Esophagus squamous epithelium (tissue), 5 donors: Measurements from ENCODE around the gene VMP1. TPM values are rescaled to one million over a fixed set of nuclear protein-coding genes. Genes with fewer than 3 reads are reported as not detected.
"Not testable (repeated sequence)": the region's sequence is repeated elsewhere in the genome, so short reads cannot be mapped to it uniquely, and the experiment has no call there.

ENCODE experiments used
- DNase-seq: peaks from one replicate; lab custom pipeline; 2025; lab: John Stamatoyannopoulos, UW
- H3K27ac ChIP-seq, 4 donors: fragments of 200-600 bp; sonication (generic); one replicate each; pipeline ENCODE4 v1.5.1; 2016 to 2019; ENCODE audit warnings: mild to moderate bottlenecking in 1 of 4
- H3K27me3 ChIP-seq, 4 donors: fragments of 200-600 bp; sonication (generic); 1 replicate in 3 of 4; 2 replicates in 1 of 4; pipeline versions ENCODE4 v1.5.1 to v1.6.0; 2017 to 2021; ENCODE audit warnings: antibody characterized with exemption in 1 of 4
- H3K36me3 ChIP-seq, 3 donors: fragments of 200-600 bp; sonication (generic); one replicate each; pipeline ENCODE4 v1.5.1; 2016 to 2019
- H3K4me1 ChIP-seq, 3 donors: fragments of 200-600 bp; sonication (generic); one replicate each; pipeline ENCODE4 v1.5.1; 2017 to 2019
- H3K4me3 ChIP-seq, 4 donors: fragments of 200-600 bp; sonication (generic); 1 replicate in 3 of 4; 2 replicates in 1 of 4; pipeline ENCODE4 v1.5.1; 2016 to 2019; ENCODE audit warnings: mild to moderate bottlenecking in 2 of 4, moderate library complexity in 1 of 4
- H3K9me3 ChIP-seq, 3 donors: fragments of 200-600 bp; sonication (generic); one replicate each; pipeline ENCODE4 v1.5.1; 2016 to 2019
- POLR2A ChIP-seq, 4 donors: fragments of 450-650 bp; IDR thresholded peaks; one replicate each; pipeline ENCODE4 v1.6.1; 2017; ENCODE audit warnings: antibody characterized with exemption in 4 of 4, mild to moderate bottlenecking in 4 of 4, moderate library complexity in 3 of 4
- WGBS, 2 donors: methylation state at CpG; one replicate each; pipeline ENCODE4 v1.1.5; 2018; 5-methylcytosine and 5-hydroxymethylcytosine counted together
- intact Hi-C: fragments of 100-400 bp; cut with DNase I; formaldehyde crosslinking; loops from one replicate; pipeline ENCODE4 v1.15.0; 2022
- total RNA-seq, 4 donors: library from RNA; depleted of rRNA; stranded (reverse); fragments of >200 nt; gene quantifications; one replicate each; pipeline ENCODE4 v1.1.0, GENCODE V29; 2016
- TF ChIP-seq, protein P1 (sequence below), 6 experiments: fragments of 450-650 bp in 4 of 6; fragments of 200-600 bp in 2 of 6; sonication (generic) in 2 of 6; IDR thresholded peaks; one replicate each; pipeline ENCODE4 v1.5.1; 2016 to 2019; ENCODE audit warnings: antibody characterized with exemption in 6 of 6, mild to moderate bottlenecking in 4 of 6, moderate library complexity in 4 of 6
- donor health status: DM: yes; HTN: yes; CAD: no.

The VMP1 gene
- total RNA-seq, 4 donors from 2014 or later, result 132 to 363 (median 141) TPM

- H3K4me1 ChIP-seq, result peaks cover 0 to 47% (median 32%) of the 10 kb centered on the region in 3 donors
- H3K4me3 ChIP-seq, result no peak overlapping the region
- peaks cover 0 to 24% (median 0%) of the 10 kb centered on the region in 3 donors for H3K36me3 ChIP-seq
- H3K9me3 ChIP-seq, result no peaks in the 10 kb centered on the region
- H3K27me3 ChIP-seq, result no peaks in the 10 kb centered on the region
- 100% methylated on average over 2 of the region's 2 CpGs for WGBS, 2 donors
- intact Hi-C loops, result no loop called here
- peak overlapping the region in 1 of 4 donors; percentile 24 for H3K27ac ChIP-seq
- TF ChIP-seq POLR2A (IDR thresholded peaks at IDR 0.05), result no peak
- TF ChIP-seq, protein P1, sequence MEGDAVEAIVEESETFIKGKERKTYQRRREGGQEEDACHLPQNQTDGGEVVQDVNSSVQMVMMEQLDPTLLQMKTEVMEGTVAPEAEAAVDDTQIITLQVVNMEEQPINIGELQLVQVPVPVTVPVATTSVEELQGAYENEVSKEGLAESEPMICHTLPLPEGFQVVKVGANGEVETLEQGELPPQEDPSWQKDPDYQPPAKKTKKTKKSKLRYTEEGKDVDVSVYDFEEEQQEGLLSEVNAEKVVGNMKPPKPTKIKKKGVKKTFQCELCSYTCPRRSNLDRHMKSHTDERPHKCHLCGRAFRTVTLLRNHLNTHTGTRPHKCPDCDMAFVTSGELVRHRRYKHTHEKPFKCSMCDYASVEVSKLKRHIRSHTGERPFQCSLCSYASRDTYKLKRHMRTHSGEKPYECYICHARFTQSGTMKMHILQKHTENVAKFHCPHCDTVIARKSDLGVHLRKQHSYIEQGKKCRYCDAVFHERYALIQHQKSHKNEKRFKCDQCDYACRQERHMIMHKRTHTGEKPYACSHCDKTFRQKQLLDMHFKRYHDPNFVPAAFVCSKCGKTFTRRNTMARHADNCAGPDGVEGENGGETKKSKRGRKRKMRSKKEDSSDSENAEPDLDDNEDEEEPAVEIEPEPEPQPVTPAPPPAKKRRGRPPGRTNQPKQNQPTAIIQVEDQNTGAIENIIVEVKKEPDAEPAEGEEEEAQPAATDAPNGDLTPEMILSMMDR (IDR thresholded peaks at IDR 0.05), result no peak
- no peak for DNase-seq
Measured at GRCh38 chr17:59757881-59758385, 50.5 kb downstream of the VMP1 start.

GRCh38 chr17:59758998-59759651, 51.7 kb downstream of the VMP1 start:
- H3K9me3 ChIP-seq, H3K4me3 ChIP-seq, intact Hi-C loops, DNase-seq, H3K27me3 ChIP-seq, H3K27ac ChIP-seq: not testable (repeated sequence)
- peaks cover 0 to 38% (median 34%) of the 10 kb centered on the region in 3 donors for H3K4me1 ChIP-seq
- 91 to 98% methylated on average over 3 to 4 of the region's 4 CpGs for WGBS, 2 donors
- peaks cover 0 to 24% (median 0%) of the 10 kb centered on the region in 3 donors for H3K36me3 ChIP-seq

- Histone ChIP-seq H3K27ac (no peak overlapping the region), H3K4me1 (peaks cover 0 to 28% (median 26%) of the 10 kb centered on the region in 3 donors), H3K4me3 (no peak overlapping the region), H3K27me3 (no peaks in the 10 kb centered on the region), H3K36me3 (peaks cover 0 to 26% (median 0%) of the 10 kb centered on the region in 3 donors), H3K9me3 (no peaks in the 10 kb centered on the region)
- TF ChIP-seq POLR2A (IDR thresholded peaks at IDR 0.05), result no peak
- TF ChIP-seq, protein P1 (IDR thresholded peaks at IDR 0.05), result no peak
- 70 to 86% methylated on average over 1 of the region's 1 CpG for WGBS, 2 donors
- DNase-seq, result no peak
- intact Hi-C loops, result no loop called here
Measured at GRCh38 chr17:59760160-59760559, 52.7 kb downstream of the VMP1 start.

GRCh38 chr17:59761385-59762048, 54.1 kb downstream of the VMP1 start:
- Histone ChIP-seq H3K4me1 (peaks cover 0 to 22% (median 14%) of the 10 kb centered on the region in 3 donors), H3K9me3 (no peaks in the 10 kb centered on the region), H3K27me3 (no peaks in the 10 kb centered on the region), H3K36me3 (peaks cover 0 to 37% (median 0%) of the 10 kb centered on the region in 3 donors), H3K27ac (peak overlapping the region; percentile 7 to 55 (median 24)), H3K4me3 (no peak overlapping the region)
- 44 to 46% methylated on average over 3 of the region's 3 CpGs for WGBS, 2 donors
- no peak for TF ChIP-seq POLR2A (IDR thresholded peaks at IDR 0.05)
- TF ChIP-seq, protein P1 (IDR thresholded peaks at IDR 0.05), result no peak
- DNase-seq, result no peak
- intact Hi-C loops, result no loop called here

DNA sequence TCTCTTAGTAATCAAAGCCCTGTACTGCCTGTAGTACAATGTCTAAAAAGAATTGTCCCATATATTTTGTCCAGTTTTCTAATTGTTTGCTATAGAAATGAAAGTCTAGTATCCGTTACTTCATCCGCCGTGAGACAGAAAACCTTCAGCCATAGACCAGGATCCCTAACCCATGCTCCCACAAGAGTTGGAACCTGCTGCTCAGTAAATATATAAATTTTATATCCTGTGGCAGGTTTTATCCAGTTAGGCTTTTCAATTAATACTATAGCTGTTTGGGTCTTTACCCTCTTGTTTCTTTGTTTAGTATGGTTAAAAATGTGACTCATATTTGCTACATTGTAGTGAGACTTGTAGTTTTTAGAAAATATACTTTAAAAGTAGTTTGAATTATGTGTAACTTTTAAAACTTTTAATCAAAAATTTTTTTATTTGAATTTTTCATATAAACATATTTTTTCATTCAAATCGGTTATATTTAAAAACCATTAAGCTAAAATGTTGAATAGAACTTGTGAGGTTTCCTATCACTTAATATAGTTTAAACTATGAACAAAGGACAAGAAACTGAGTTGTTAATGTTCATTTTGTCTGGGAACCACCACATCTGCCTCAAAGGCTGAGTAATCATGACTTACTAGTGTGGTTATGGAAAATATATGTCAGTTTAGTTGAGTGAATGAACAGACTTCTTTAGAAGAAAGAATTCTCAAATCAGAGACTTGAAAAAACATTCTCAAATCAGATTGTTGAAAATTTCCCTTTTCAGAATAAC, 54.8 kb downstream of the VMP1 start:
- 82 to 89% methylated on average over 4 of the region's 4 CpGs for WGBS, 2 donors
- H3K27ac ChIP-seq, result peak overlapping the region in 3 of 4 donors; percentile 9 to 40 (median 38)

More for the DNA sequence above, 54.8 kb downstream of the VMP1 start:
- Histone ChIP-seq H3K4me3 (no peak overlapping the region), H3K36me3 (peaks cover 0 to 37% (median 0%) of the 10 kb centered on the region in 3 donors), H3K27me3 (no peaks in the 10 kb centered on the region), H3K9me3 (no peaks in the 10 kb centered on the region), H3K4me1 (peaks cover 0 to 24% (median 10%) of the 10 kb centered on the region in 3 donors)
- no peak for DNase-seq
- intact Hi-C loops, result no loop called here
- no peak for TF ChIP-seq POLR2A (IDR thresholded peaks at IDR 0.05)
- TF ChIP-seq, protein P1 (IDR thresholded peaks at IDR 0.05), result no peak
